K562 (cell line): Measurements from ENCODE around the gene SOCS2. TPM values are rescaled to one million over a fixed set of nuclear protein-coding genes. Genes with fewer than 3 reads are reported as not detected.
A peak's percentile ranks its signal among the peaks of the same experiment; 100 is the strongest.

ENCODE experiments used
- CHD1 ChIP-seq: fragments of 200-600 bp; sonication (generic); IDR thresholded peaks from one replicate; pipeline ENCODE4 v1.6.1; 2012; ENCODE audit warnings: mild to moderate bottlenecking, moderate library complexity, low read length, inconsistent platforms
- CREB1 ChIP-seq, 2 experiments: sonication (generic) in 1 of 2; formaldehyde crosslinking in 1 of 2; IDR thresholded peaks; 2 replicates each; pipeline versions ENCODE4 v1.6.1 to v1.8.0; 2012 to 2022; ENCODE audit warnings: inconsistent platforms in 1 of 2, mild to moderate bottlenecking in 1 of 2, missing genetic modification reagents in 1 of 2, moderate library complexity in 1 of 2
- CTBP1 ChIP-seq: fragments of 450-650 bp; IDR thresholded peaks from 2 replicates; pipeline ENCODE4 v1.6.1; 2016; ENCODE audit warnings: borderline replicate concordance
- CXXC5 ChIP-seq: fragments of 250-450 bp; sonication (Bioruptor Pico); IDR thresholded peaks from 2 replicates; pipeline ENCODE4 v1.8.0; 2022; ENCODE audit warnings: inconsistent platforms, mild to moderate bottlenecking, moderate library complexity
- HMGN3 ChIP-seq: IDR thresholded peaks from 2 replicates; pipeline ENCODE4 v1.6.1; 2011; ENCODE audit warnings: borderline replicate concordance, low read depth, mild to moderate bottlenecking, mixed read lengths, low read length; ENCODE audit not compliant: insufficient read length; ENCODE audit errors: extremely low read depth
- KAT7 ChIP-seq: sonication (generic); formaldehyde crosslinking; IDR thresholded peaks from 2 replicates; pipeline ENCODE4 v1.8.0; 2022; ENCODE audit warnings: missing genetic modification reagents, mild to moderate bottlenecking, borderline replicate concordance
- NFRKB ChIP-seq: fragments of 450-650 bp; IDR thresholded peaks from 2 replicates; pipeline ENCODE4 v1.6.1; 2016; ENCODE audit warnings: low read depth
- NR2C2 ChIP-seq, 2 experiments: fragments of 200-800 bp in 1 of 2; sonication (Bioruptor generic) in 1 of 2; sonication (generic) in 1 of 2; formaldehyde crosslinking in 1 of 2; IDR thresholded peaks; 2 replicates each; pipeline versions ENCODE4 v1.6.1 to v1.8.0; 2016 to 2022; ENCODE audit warnings: mild to moderate bottlenecking in 1 of 2, missing compliant biosample characterization in 1 of 2, missing genetic modification characterization in 1 of 2, missing genetic modification reagents in 1 of 2
- NR4A1 ChIP-seq, 2 experiments: fragments of 250-450 bp in 1 of 2; fragments of 450-650 bp in 1 of 2; sonication (Bioruptor Pico) in 1 of 2; IDR thresholded peaks; 2 replicates each; pipeline versions ENCODE4 v1.4.0 to v1.6.1; 2016 to 2020; ENCODE audit warnings: mild to moderate bottlenecking in 2 of 2, missing compliant biosample characterization in 1 of 2, missing genetic modification characterization in 1 of 2, moderate library complexity in 1 of 2
- OTX1 ChIP-seq: fragments of 450-650 bp; formaldehyde crosslinking; IDR thresholded peaks from 2 replicates; pipeline ENCODE4 v1.4.0; 2022; ENCODE audit warnings: mild to moderate bottlenecking
- PHF8 ChIP-seq: fragments of 200-600 bp; sonication (generic); IDR thresholded peaks from 2 replicates; pipeline ENCODE4 v1.6.1; 2012; ENCODE audit warnings: mixed run types, mild to moderate bottlenecking, inconsistent platforms, low read length, moderate library complexity, borderline replicate concordance
- POLR2AphosphoS5 ChIP-seq: IDR thresholded peaks from 2 replicates; pipeline ENCODE4 v1.6.1; 2011; ENCODE audit warnings: mild to moderate bottlenecking, low read depth, low read length, moderate library complexity; ENCODE audit not compliant: control insufficient read depth, insufficient read depth
- PRPF4 ChIP-seq: fragments of 200-400 bp; formaldehyde crosslinking; IDR thresholded peaks from one replicate; pipeline ENCODE4 v1.6.1; 2017; ENCODE audit warnings: low read length, low read depth, mild to moderate bottlenecking; ENCODE audit not compliant: insufficient read depth, poor library complexity, severe bottlenecking
- PTRF ChIP-seq: fragments of 450-650 bp; IDR thresholded peaks from 2 replicates; pipeline ENCODE4 v1.6.1; 2016; ENCODE audit warnings: mild to moderate bottlenecking, missing genetic modification characterization, missing compliant biosample characterization
- RB1 ChIP-seq: fragments of 450-650 bp; IDR thresholded peaks from 2 replicates; pipeline ENCODE4 v1.6.1; 2017; ENCODE audit warnings: low read depth, mild to moderate bottlenecking
- TCF3 ChIP-seq: sonication (generic); formaldehyde crosslinking; IDR thresholded peaks from 2 replicates; pipeline ENCODE4 v1.4.0; 2020; ENCODE audit warnings: mild to moderate bottlenecking, missing genetic modification reagents
- YY1 ChIP-seq, 3 experiments: IDR thresholded peaks; 2 replicates each; pipeline ENCODE4 v1.6.1; 2011; ENCODE audit warnings: low read length in 2 of 3, mild to moderate bottlenecking in 2 of 3, moderate library complexity in 2 of 3, borderline replicate concordance in 1 of 3, control low read depth in 1 of 3, low read depth in 1 of 3; ENCODE audit not compliant: insufficient read depth in 3 of 3, insufficient replicate concordance in 2 of 3, control insufficient read depth in 1 of 3, insufficient read length in 1 of 3; ENCODE audit errors: extremely low read depth in 1 of 3
- ZEB2 ChIP-seq: fragments of 450-650 bp; IDR thresholded peaks from 2 replicates; pipeline ENCODE4 v1.6.1; 2016
- ZNF384 ChIP-seq: IDR thresholded peaks from 2 replicates; pipeline ENCODE4 v1.6.1; 2012; ENCODE audit warnings: low read depth, low read length, improper control_type of control experiment
- ZNF830 ChIP-seq: fragments of 250-450 bp; sonication (Bioruptor Pico); IDR thresholded peaks from 2 replicates; pipeline ENCODE4 v1.5.0; 2021; ENCODE audit warnings: mild to moderate bottlenecking
- polyA plus RNA-seq, 8 experiments: library from polyadenylated mRNA; depleted of rRNA in 4 of 8; stranded (reverse) in 5 of 8; unstranded in 3 of 8; fragments of >200 nt; fragmentation: Nextera tagmentation in 2 of 8; fragmentation: Illumina TruSeq in 1 of 8; extraction: Ambion mirVana in 2 of 8; extraction: Trizol in 1 of 8; gene quantifications; 2 replicates each; pipeline versions ENCODE4 v1.2.1 to v1.2.3, GENCODE V29; 2011 to 2014; ENCODE audit warnings: inconsistent platforms in 1 of 8, missing spikeins in 1 of 8
- total RNA-seq, 7 experiments: library from RNA; depleted of rRNA in 6 of 7; stranded (reverse); fragments of >200 nt in 6 of 7; fragmentation: Illumina TruSeq in 2 of 7; extraction: Trizol in 2 of 7; gene quantifications; 2 replicates each; pipeline versions ENCODE4 v1.2.1 to v1.2.3, GENCODE V29; 2011 to 2021; ENCODE audit warnings: low replicate concordance in 1 of 7
- TF ChIP-seq, protein P1 (sequence below): fragments of 250-450 bp; sonication (Bioruptor Pico); IDR thresholded peaks from 2 replicates; pipeline ENCODE4 v1.8.0; 2022; ENCODE audit warnings: moderate library complexity, mild to moderate bottlenecking, inconsistent platforms
- TF ChIP-seq, protein P2 (sequence below), 2 experiments: IDR thresholded peaks; 2 replicates each; pipeline ENCODE4 v1.6.1; 2011; ENCODE audit warnings: borderline replicate concordance in 1 of 2, control low read depth in 1 of 2, low read depth in 1 of 2, low read length in 1 of 2, mild to moderate bottlenecking in 1 of 2, mixed read lengths in 1 of 2, moderate library complexity in 1 of 2; ENCODE audit not compliant: insufficient read depth in 1 of 2, insufficient read length in 1 of 2, poor library complexity in 1 of 2, severe bottlenecking in 1 of 2; ENCODE audit errors: extremely low read depth in 1 of 2

Gene SOCS2
- total and polyA plus RNA-seq, 9 of the 15 experiments (the other 6 are each of a cell fraction or from before 2014, with no cell fraction given) = 37.0 to 162 (median 98.7) TPM

DNA sequence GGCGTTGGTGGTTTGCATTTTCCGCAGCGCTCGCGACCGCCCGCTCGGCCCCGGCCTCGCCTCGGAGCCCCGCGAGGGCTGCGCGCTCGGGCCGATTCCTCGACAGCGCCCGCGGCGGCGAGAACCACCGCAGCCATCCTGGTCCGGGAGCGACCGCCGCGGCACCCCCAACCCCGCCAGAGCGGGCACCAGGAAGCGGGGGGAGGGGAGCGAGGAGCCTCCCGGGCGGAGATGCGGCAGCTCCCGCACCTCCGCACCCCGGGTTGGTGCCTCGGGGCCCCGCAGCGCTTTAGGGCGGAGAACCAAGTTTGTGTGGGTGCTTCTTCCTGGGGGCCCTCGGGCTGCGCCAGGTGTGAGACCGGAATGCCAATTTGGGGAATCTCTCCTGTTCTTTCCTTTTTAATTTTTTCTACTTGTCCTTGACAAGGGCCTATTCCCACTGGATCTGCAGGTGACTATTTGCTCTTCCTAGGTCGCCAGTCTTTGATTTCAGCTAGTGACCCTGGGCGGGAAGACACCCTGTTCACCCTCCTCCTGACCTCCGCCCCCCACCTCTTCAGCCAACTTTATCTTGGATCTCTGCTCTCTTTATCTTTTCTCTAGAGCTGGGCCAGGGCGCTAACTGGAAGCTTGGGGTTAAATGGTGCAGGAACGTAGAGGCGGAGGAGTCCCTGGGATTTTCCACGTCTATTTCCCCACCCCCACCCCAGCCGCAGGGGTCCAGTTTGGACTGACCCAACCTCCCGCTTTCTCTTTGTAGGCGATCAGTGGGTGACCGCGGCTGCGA is at the start of gene SOCS2 (continued):
- TF ChIP-seq, protein P1, sequence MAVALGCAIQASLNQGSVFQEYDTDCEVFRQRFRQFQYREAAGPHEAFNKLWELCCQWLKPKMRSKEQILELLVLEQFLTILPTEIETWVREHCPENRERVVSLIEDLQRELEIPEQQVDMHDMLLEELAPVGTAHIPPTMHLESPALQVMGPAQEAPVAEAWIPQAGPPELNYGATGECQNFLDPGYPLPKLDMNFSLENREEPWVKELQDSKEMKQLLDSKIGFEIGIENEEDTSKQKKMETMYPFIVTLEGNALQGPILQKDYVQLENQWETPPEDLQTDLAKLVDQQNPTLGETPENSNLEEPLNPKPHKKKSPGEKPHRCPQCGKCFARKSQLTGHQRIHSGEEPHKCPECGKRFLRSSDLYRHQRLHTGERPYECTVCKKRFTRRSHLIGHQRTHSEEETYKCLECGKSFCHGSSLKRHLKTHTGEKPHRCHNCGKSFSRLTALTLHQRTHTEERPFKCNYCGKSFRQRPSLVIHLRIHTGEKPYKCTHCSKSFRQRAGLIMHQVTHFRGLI = no peak
- TF ChIP-seq CXXC5 (CRISPR knock-in tag) = peak; percentile 56
- TF ChIP-seq OTX1 (CRISPR knock-in tag) = peak; percentile 47; the same call in 1 of the 2 replicates
- peak; percentile 81 for TF ChIP-seq CHD1
- peak; percentile 54 for TF ChIP-seq RB1
- no peak for TF ChIP-seq ZNF384
- peak; percentile 67 for TF ChIP-seq NFRKB
- TF ChIP-seq KAT7 (CRISPR knock-in tag) = peak; percentile 16; the same call in 1 of the 2 replicates
- TF ChIP-seq CREB1 (IDR thresholded peaks at IDR 0.05) = peak; percentile 3; the same call in 1 of the 2 replicates
- no peak for TF ChIP-seq CREB1 (CRISPR knock-in tag; IDR thresholded peaks at IDR 0.05)
- TF ChIP-seq POLR2AphosphoS5 = peak; percentile 24; the same call in 1 of the 2 replicates
- TF ChIP-seq YY1 (IDR thresholded peaks at IDR 0.05; ENCODE audit: borderline replicate concordance in 1 of 3, control insufficient read depth in 1 of 3, extremely low read depth in 1 of 3, insufficient read depth in 3 of 3, insufficient read length in 1 of 3, insufficient replicate concordance in 2 of 3, low read depth in 1 of 3, low read length in 2 of 3) = peak in 1 of 3 experiments; percentile 57
- TF ChIP-seq PHF8 = peak; percentile 6; the same call in 1 of the 2 replicates
- TF ChIP-seq NR4A1 (CRISPR knock-in tag; IDR thresholded peaks at IDR 0.05) = no peak
- 0 out of 2 replicates have a peak, but pooled peaks have one; percentile 19 for TF ChIP-seq NR4A1 (tag; IDR thresholded peaks at IDR 0.05)
- TF ChIP-seq CTBP1 = peak; percentile 13; the same call in 1 of the 2 replicates
- peak; percentile 62; the same call in 1 of the 2 replicates for TF ChIP-seq ZNF830 (CRISPR knock-in tag)
- TF ChIP-seq NR2C2 (CRISPR knock-in tag; IDR thresholded peaks at IDR 0.05) = peak; percentile 31; the same call in 1 of the 2 replicates
- peak; percentile 79 for TF ChIP-seq NR2C2 (tag; IDR thresholded peaks at IDR 0.05)
- TF ChIP-seq TCF3 (CRISPR knock-in tag) = peak; percentile 38; the same call in 1 of the 2 replicates
- peak; percentile 69 for TF ChIP-seq HMGN3
- peak; percentile 65; the same call in 1 of the 2 replicates for TF ChIP-seq ZEB2
- TF ChIP-seq PTRF (tag) = no peak
- TF ChIP-seq PRPF4 = peak; percentile 1
- TF ChIP-seq, protein P2, sequence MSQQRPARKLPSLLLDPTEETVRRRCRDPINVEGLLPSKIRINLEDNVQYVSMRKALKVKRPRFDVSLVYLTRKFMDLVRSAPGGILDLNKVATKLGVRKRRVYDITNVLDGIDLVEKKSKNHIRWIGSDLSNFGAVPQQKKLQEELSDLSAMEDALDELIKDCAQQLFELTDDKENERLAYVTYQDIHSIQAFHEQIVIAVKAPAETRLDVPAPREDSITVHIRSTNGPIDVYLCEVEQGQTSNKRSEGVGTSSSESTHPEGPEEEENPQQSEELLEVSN (IDR thresholded peaks at IDR 0.05; ENCODE audit: borderline replicate concordance in 1 of 2, extremely low read depth in 1 of 2, insufficient read depth in 1 of 2, insufficient read length in 1 of 2, low read depth in 1 of 2, low read length in 1 of 2, poor library complexity in 1 of 2, severe bottlenecking in 1 of 2) = peak in 1 of 2 experiments; percentile 40
